GM19240 (cell line): ENCODE measurements around the gene NBL1.

Experiments
- DNase-seq: peaks from one replicate; pipeline ENCODE4 v3.0.0; 2011; ENCODE audit warnings: low spot score; ENCODE audit not compliant: insufficient read length

NBL1 gene

DNA sequence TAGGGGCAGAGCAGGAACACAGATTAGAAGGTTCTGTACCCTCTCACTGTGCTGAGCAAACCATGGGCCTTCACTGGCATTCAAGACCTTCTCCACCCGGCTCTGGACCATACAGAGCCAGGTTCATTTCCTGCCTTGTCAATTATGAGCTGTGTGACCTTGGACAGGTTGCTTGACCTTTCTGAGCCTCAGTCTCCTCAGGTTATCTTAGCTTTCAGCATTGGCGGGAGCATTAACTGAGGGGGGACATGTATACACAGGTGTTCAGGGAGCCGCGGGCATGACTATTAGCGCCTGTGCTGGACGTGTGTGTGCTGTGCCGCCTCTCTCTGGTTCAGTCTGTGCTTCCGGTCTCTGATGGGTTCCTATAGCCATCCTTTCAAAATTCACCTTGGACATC lies 52.7 kb downstream of the NBL1 start:
- DNase-seq, result no peak

DNA sequence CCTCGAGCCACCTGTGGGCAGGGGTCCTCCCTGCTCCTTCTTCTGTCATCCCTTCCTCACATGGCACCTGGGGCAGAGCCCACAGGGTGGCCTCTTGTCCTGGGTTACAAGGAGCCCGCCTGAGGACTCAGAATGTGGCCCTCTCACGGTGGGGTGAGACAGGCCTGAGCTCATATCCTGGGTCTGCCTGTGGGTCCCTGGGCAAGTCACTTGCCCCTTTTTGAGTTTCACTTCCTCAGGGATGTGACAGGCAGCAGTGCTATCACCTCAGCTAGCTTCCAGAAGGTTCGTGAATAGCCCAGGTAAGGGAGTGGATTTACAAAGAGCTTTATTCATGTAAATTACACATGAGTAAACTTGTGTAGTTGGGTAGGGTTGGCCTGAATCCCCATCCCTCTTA lies 54.1 kb downstream of the NBL1 start:
- peak; percentile 38 for DNase-seq

DNA sequence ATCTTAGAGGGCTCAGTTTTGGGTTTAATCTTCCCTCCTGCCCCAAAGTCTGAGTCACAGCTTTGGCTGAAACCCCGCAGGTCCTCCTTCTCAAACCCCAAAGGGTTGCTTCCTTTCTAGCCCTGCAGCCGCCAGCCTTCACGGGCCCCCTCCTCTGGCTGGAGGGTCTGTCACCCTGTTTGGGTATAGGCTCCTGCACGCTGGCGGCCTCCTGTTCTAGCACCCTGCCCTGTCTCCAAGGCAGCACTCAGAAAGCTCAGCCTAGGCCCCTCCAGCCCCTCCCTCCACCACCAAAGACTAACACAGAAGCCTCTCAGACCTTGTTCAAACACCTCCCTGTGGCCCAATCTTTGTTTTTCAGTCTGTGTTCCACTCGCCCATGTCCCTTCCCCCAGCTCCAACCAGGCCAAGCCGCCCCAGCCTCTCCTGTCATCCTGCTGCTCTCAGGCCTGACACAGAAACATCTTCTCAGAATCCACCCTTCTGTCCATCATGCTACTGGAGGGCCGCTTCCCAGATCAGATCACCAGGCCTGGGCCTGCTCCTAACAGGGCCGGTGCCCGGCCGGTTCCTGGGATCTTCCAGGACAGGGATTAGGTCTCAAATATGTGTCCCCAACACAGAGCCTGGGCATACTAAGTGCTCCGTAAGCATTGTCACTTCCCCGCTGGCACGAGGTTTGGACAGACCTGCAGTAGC lies 56.1 kb downstream of the NBL1 start:
- DNase-seq, result no peak

DNA sequence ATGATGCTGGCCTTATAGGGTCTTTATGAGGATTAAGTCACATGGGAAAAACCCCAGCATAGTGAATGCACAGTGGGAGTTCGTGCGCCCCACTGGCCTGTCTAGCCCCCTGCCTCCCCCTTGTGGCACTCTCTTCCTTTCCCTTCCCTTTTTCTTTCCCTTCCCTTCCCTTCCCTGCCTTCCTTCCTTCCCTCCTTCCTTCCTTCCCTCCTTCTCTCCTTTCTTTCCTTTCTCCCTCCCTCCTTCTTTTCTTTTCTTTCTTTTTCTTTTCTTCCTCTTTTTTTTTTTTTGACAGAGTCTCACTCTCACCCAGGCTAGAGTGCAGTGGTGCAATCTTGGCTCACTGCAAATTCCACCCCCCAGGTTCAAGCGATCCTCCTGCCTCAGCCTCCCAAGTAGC lies 59.2 kb downstream of the NBL1 start:
- DNase-seq, result no peak

DNA sequence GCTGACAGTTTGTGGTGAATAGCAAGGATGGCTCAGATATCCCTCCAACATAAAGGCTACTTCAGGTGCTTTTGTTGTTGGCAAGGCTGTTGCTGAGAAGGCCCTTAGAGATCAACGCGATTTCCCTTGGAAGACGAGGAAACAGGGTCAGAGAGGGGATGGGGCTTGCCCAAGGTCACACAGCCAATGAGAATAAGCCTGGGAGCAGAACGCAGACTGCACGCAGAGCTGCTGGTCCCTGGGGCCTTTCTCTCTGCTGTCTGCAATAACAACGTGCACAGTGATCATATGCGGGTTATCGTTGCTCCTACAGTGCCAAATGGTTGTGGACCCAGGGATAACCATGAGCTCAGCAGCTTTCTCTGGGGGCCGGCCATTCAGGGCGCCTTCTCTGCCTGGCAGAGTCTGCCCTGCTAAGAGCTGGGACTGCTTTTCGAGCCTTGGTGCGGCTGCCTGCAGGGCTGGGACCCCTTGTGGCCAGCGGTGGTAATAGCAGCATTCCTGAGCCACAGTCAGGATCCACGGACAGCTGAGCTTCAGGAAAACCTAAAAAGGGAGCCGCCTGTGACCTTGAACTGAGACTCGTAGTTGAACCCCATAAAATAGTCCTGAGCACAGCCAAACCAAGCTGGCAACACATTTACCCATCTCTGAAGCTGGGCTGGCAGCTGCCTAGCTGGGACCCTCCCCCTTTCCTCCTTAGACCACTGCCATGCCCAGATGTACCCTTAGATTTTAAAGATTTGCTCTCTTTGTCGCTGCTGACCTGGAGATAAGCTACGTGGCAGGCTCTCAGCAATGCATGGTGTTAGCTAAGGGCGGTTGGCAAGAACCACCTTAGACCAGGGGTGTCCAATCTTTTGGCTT lies 60.4 kb downstream of the NBL1 start:
- DNase-seq, result peak; percentile 70

DNA sequence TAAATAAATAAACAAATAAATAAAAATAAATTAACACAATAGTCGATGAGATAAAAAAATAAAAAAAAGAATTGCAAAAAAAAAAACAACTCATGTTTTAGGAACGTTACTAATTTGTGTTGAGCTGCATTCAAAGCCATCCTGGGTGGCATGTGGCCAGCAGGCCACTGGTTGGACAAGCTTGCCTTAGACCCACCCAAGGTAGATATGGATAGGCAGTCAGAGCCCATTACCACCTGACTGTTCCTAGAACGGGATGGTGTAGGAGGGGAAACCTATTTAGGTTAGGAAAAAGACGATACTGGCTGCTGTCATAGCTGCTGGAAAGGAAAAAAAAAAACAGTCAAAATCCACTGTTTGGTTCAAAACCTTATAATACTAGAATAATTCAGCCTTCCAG lies 61.4 kb downstream of the NBL1 start:
- DNase-seq, result no peak

DNA sequence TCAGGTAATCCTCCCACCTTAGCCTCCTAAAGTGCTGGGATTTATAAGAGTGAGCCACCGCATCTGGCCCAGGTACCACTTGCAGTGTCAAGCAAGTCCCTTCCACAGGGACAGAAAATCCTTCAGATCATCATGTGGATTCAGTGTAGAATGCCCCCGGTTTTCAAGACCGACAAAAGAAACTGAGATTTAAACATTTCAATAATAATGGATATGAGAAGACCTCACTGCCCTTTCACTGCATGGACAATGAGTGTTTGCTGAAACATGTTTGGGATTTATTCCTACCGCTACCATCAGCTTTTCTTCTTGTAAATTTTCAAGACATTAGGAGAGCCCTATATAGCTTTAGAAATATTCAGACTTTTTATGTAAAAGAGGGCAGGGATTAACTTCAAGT lies 62.0 kb downstream of the NBL1 start:
- DNase-seq, result no peak
